Astrocyte (in vitro differentiated cells and primary cell): ENCODE measurements around the gene C1GALT1.

ENCODE experiments used
- EZH2 ChIP-seq: IDR thresholded peaks from 2 replicates; pipeline ENCODE4 v1.6.1; 2012; ENCODE audit warnings: mild to moderate bottlenecking, low read length, inconsistent platforms; ENCODE audit not compliant: insufficient read depth
- TF ChIP-seq, protein P1 (sequence below): IDR thresholded peaks from 2 replicates; pipeline ENCODE4 v1.5.1; 2011; ENCODE audit warnings: low read depth, mild to moderate bottlenecking, inconsistent platforms, low read length, moderate library complexity; ENCODE audit not compliant: insufficient read depth

DNA sequence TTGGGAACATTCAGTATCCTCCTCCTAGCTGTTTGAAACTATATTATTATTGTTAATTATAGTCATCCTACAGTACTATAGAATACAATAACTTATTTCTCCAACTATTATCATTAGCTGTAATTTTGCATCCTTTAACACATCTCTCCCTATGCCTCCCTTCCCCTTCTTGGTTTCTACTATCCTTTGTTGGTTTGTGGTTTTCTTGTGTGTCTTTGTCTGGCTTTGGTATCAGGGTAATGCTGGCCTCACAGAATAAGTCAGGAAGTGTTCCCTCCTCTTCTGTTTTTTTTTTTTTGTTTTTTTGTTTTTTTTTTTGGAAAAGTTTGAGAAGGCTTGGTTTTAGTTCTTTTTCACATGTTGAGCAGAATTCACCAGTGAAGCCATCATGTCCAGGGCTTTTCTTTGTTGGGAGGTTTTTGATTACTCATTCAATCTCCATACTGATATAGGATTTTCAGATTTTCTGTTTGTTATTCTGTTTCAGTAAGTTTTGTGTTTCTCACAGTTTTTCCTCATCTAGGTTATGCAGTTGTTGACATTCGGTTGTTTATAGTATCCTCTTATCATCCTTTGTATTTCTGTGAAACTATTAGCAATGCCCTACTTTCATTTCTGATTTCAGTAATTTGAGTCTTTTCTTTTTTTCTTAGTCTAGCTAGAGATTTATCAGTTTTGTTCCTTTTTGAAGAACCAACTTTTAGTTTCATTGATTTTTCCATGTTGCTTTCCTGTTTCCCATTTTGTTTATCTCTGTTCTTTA, 21.6 kb downstream of the C1GALT1 start:
- TF ChIP-seq, protein P1, sequence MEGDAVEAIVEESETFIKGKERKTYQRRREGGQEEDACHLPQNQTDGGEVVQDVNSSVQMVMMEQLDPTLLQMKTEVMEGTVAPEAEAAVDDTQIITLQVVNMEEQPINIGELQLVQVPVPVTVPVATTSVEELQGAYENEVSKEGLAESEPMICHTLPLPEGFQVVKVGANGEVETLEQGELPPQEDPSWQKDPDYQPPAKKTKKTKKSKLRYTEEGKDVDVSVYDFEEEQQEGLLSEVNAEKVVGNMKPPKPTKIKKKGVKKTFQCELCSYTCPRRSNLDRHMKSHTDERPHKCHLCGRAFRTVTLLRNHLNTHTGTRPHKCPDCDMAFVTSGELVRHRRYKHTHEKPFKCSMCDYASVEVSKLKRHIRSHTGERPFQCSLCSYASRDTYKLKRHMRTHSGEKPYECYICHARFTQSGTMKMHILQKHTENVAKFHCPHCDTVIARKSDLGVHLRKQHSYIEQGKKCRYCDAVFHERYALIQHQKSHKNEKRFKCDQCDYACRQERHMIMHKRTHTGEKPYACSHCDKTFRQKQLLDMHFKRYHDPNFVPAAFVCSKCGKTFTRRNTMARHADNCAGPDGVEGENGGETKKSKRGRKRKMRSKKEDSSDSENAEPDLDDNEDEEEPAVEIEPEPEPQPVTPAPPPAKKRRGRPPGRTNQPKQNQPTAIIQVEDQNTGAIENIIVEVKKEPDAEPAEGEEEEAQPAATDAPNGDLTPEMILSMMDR, result no peak
- no peak for TF ChIP-seq EZH2
